HG03103 (cell line): Measurements from ENCODE around the gene NMNAT2.

Experiments used
- ATAC-seq: cut with Tn5 transposase; IDR thresholded peaks from one replicate; pipeline ENCODE4 v1.9.1; 2021; ENCODE audit warnings: low read depth; ENCODE audit not compliant: unreplicated experiment

NMNAT2 gene

GRCh38 chr1:183291802-183292514 lies 126.2 kb downstream of the NMNAT2 start:
- ATAC-seq = no peak

- ATAC-seq = no peak
Observed at GRCh38 chr1:183291216-183291762, 126.9 kb downstream of the NMNAT2 start.

GRCh38 chr1:183290628-183291027 lies 127.6 kb downstream of the NMNAT2 start:
- ATAC-seq = no peak

GRCh38 chr1:183289051-183289496 lies 129.1 kb downstream of the NMNAT2 start:
- ATAC-seq = no peak

- ATAC-seq = no peak
Observed at GRCh38 chr1:183288583-183288982, 129.6 kb downstream of the NMNAT2 start.

- ATAC-seq = no peak
Observed at GRCh38 chr1:183287191-183287675, 130.9 kb downstream of the NMNAT2 start.

GRCh38 chr1:183285746-183286145 lies 132.4 kb downstream of the NMNAT2 start:
- no peak for ATAC-seq

GRCh38 chr1:183285256-183285655 lies 132.9 kb downstream of the NMNAT2 start:
- ATAC-seq = no peak

GRCh38 chr1:183284086-183284485 lies 134.1 kb downstream of the NMNAT2 start:
- ATAC-seq = no peak

- no peak for ATAC-seq
Observed at GRCh38 chr1:183283286-183283685, 134.9 kb downstream of the NMNAT2 start.

GRCh38 chr1:183282101-183282855 lies 135.9 kb downstream of the NMNAT2 start:
- no peak for ATAC-seq

GRCh38 chr1:183281553-183282091 lies 136.6 kb downstream of the NMNAT2 start:
- no peak for ATAC-seq

- no peak for ATAC-seq
Observed at GRCh38 chr1:183281039-183281438, 137.1 kb downstream of the NMNAT2 start.

- ATAC-seq = no peak
Observed at GRCh38 chr1:183279835-183280234, 138.3 kb downstream of the NMNAT2 start.

GRCh38 chr1:183278739-183279591 lies 139.2 kb downstream of the NMNAT2 start:
- no peak for ATAC-seq

GRCh38 chr1:183277821-183278738 lies 140.1 kb downstream of the NMNAT2 start:
- no peak for ATAC-seq

GRCh38 chr1:183276386-183277080 lies 141.6 kb downstream of the NMNAT2 start:
- no peak for ATAC-seq

GRCh38 chr1:183275322-183275721 lies 142.9 kb downstream of the NMNAT2 start:
- ATAC-seq = no peak

GRCh38 chr1:183274836-183275235 lies 143.3 kb downstream of the NMNAT2 start:
- ATAC-seq = no peak
